ENCODE data around the gene TCF23.

DNA sequence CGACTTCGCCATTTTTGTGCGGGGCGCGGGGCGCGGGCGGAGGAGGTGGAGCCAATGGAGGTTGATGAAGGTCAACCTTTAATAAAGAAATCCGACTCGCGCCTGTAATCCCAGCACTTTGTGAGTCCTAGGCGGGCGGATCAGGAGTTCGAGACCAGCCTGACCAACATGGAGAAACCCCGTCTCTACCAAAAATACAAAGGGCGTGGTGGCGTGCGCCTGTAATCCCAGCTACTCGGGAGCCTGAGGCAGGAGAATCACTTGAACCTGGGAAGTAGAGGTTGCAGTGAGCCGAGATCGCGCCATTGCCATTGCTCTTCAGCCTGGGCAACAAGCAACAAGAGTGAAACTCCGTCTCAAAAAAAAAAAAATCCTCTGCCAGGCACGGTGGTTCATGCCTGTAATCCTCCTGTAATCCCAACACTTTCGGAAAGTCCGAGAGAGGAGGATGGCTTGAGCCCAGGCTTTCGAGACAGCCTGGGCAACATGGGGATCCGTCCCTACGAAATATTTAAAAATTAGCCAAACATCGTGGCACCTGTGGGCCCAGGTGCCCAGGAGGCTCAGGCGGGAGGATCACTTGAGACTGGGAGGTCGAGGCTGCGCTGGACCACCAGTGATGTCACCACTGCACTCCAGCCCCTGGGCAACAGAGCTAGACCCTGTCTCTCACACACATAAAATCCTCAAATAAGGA lies 13.9 kb upstream of the TCF23 start:
- TF ChIP-seq, protein P1, sequence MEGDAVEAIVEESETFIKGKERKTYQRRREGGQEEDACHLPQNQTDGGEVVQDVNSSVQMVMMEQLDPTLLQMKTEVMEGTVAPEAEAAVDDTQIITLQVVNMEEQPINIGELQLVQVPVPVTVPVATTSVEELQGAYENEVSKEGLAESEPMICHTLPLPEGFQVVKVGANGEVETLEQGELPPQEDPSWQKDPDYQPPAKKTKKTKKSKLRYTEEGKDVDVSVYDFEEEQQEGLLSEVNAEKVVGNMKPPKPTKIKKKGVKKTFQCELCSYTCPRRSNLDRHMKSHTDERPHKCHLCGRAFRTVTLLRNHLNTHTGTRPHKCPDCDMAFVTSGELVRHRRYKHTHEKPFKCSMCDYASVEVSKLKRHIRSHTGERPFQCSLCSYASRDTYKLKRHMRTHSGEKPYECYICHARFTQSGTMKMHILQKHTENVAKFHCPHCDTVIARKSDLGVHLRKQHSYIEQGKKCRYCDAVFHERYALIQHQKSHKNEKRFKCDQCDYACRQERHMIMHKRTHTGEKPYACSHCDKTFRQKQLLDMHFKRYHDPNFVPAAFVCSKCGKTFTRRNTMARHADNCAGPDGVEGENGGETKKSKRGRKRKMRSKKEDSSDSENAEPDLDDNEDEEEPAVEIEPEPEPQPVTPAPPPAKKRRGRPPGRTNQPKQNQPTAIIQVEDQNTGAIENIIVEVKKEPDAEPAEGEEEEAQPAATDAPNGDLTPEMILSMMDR (IDR thresholded peaks at IDR 0.05), result no peak
- no peak for TF ChIP-seq POLR2A (IDR thresholded peaks at IDR 0.05)

Measured in thyroid gland (tissue), 4 donors.